Endodermal cell (in vitro differentiated cells): ENCODE results near the gene MAPK8IP3. TPM values are rescaled to one million over a fixed set of nuclear protein-coding genes. Genes with fewer than 3 reads are reported as not detected.
"Not testable (repeated sequence)": the region's sequence is repeated elsewhere in the genome, so short reads cannot be mapped to it uniquely, and the experiment has no call there.

ENCODE experiments used
- DNase-seq: peaks from one replicate; pipeline ENCODE4 v3.0.0-alpha.2; 2017
- H3K27ac ChIP-seq: 2 replicates; pipeline ENCODE4 v1.5.1; 2013; ENCODE audit warnings: mild to moderate bottlenecking, low read depth, low read length, moderate library complexity
- H3K27me3 ChIP-seq: 2 replicates; pipeline ENCODE4 v1.6.1; 2013; ENCODE audit warnings: mild to moderate bottlenecking, low read length, moderate library complexity; ENCODE audit not compliant: insufficient read depth, control insufficient read depth, poor library complexity, severe bottlenecking
- H3K36me3 ChIP-seq: 2 replicates; pipeline ENCODE4 v1.7.0; 2013; ENCODE audit warnings: mild to moderate bottlenecking, low read length, moderate library complexity; ENCODE audit not compliant: control insufficient read depth, insufficient read depth
- H3K4me1 ChIP-seq: one replicate; pipeline ENCODE4 v1.7.0; 2013; ENCODE audit warnings: low read length; ENCODE audit not compliant: control insufficient read depth, insufficient read depth
- H3K4me3 ChIP-seq: 2 replicates; pipeline ENCODE4 v1.5.1; 2013; ENCODE audit warnings: mild to moderate bottlenecking, low read length, moderate library complexity
- H3K9ac ChIP-seq: 2 replicates; pipeline ENCODE4 v1.6.1; 2013; ENCODE audit warnings: mild to moderate bottlenecking, low read length, moderate library complexity; ENCODE audit not compliant: poor library complexity, severe bottlenecking; ENCODE audit errors: extremely low read depth
- H3K9me3 ChIP-seq: 2 replicates; pipeline ENCODE4 v1.6.1; 2013; ENCODE audit warnings: mild to moderate bottlenecking, low read length, moderate library complexity; ENCODE audit not compliant: control insufficient read depth
- H3K27ac Mint-ChIP-seq: 2 replicates; pipeline ENCODE4 v1.8.0; 2020; ENCODE audit warnings: mixed read lengths
- H3K27me3 Mint-ChIP-seq: 2 replicates; pipeline ENCODE4 v1.8.0; 2021; ENCODE audit warnings: mild to moderate bottlenecking, mixed read lengths; ENCODE audit not compliant: insufficient read depth
- H3K36me3 Mint-ChIP-seq: 2 replicates; pipeline ENCODE4 v1.8.0; 2020; ENCODE audit warnings: low read depth, mixed read lengths
- H3K4me1 Mint-ChIP-seq: 2 replicates; pipeline ENCODE4 v1.8.0; 2020; ENCODE audit warnings: mixed read lengths
- H3K4me3 Mint-ChIP-seq: 2 replicates; pipeline ENCODE4 v1.8.0; 2020; ENCODE audit warnings: mild to moderate bottlenecking, moderate library complexity, mixed read lengths
- H3K9me3 Mint-ChIP-seq: 2 replicates; pipeline ENCODE4 v1.8.0; 2020; ENCODE audit warnings: mild to moderate bottlenecking, mixed read lengths
- WGBS, 2 experiments: methylation state at CpG; one replicate each; pipeline versions ENCODE4 v1.1.5 to v1.1.7; 2013; ENCODE audit warnings: missing lambda C conversion rate in 2 of 2, mixed read lengths in 1 of 2; ENCODE audit not compliant: insufficient coverage in 1 of 2, insufficient read length in 1 of 2; 5-methylcytosine and 5-hydroxymethylcytosine counted together
- total RNA-seq, 2 donors: library from RNA; stranded (reverse); fragmentation: NEBNext Ultra II Directional in 1 of 2; extraction: Animal tissue kit (Norgen Biotek cat#: 25700) in 1 of 2; gene quantifications; 2 replicates in 1 of 2; 3 replicates in 1 of 2; pipeline ENCODE4 v1.2.1, GENCODE V29; 2021
- TF ChIP-seq, protein P1 (sequence below): fragments of 200-600 bp; sonication (generic); conservative IDR thresholded peaks from 2 replicates; pipeline ENCODE4 v1.5.0; 2021; ENCODE audit warnings: antibody characterized with exemption, mild to moderate bottlenecking

MAPK8IP3 gene
- total RNA-seq, 2 donors from 2014 or later = 76.0 to 84.0 TPM

DNA sequence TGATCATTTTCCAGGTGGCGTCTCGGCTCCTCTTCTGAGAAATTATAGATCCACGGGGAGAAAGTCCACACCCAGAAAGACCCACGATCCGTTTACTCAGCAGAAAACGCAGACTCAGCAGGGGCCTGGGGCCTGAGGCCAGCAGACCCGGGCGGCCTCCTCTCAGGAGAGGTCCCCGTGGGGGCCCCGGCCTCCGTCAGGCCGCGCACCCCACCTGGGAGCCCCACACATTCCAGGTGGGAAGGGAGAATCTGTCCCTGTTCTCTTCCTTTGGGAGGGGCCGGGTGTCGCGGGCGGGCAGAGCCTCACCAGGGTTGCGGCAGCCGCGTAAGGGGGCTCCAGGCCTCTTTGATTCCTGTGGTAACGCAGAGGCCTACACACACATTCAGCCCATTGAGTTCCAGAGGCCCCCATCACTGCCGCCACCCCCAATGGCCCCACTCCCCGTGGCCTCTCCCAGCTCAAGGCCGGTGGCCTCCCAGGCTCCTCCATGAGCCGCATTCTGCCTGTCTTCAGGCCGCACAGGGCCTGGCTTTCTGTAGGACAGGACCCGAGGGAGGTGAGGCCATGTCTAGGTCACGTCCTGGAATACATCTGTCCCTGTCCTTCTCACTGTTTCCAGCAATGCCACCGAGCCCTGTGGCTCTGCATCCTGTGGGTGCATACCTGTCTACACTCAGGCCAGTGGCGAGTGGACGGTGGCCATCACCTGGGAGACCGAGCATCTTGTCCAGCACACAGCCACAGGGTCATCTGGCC, 89.1 kb downstream of the MAPK8IP3 start:
- no peaks in the 10 kb centered on the region for H3K27me3 ChIP-seq
- H3K4me3 ChIP-seq = no peak overlapping the region
- WGBS, 2 experiments = 93 to 95% methylated on average over 18 to 32 of the region's 32 CpGs
- H3K36me3 Mint-ChIP-seq = peaks cover 25% of the 10 kb centered on the region
- H3K9ac ChIP-seq = no peak overlapping the region
- no peaks in the 10 kb centered on the region for H3K4me1 ChIP-seq
- H3K27ac Mint-ChIP-seq = no peak overlapping the region
- DNase-seq = no peak
- H3K9me3 ChIP-seq = peaks cover 26% of the 10 kb centered on the region
- H3K27ac ChIP-seq = no peak overlapping the region
- no peaks in the 10 kb centered on the region for H3K36me3 ChIP-seq
- H3K27me3 Mint-ChIP-seq = no peaks in the 10 kb centered on the region
- no peak overlapping the region for H3K4me3 Mint-ChIP-seq
- TF ChIP-seq, protein P1, sequence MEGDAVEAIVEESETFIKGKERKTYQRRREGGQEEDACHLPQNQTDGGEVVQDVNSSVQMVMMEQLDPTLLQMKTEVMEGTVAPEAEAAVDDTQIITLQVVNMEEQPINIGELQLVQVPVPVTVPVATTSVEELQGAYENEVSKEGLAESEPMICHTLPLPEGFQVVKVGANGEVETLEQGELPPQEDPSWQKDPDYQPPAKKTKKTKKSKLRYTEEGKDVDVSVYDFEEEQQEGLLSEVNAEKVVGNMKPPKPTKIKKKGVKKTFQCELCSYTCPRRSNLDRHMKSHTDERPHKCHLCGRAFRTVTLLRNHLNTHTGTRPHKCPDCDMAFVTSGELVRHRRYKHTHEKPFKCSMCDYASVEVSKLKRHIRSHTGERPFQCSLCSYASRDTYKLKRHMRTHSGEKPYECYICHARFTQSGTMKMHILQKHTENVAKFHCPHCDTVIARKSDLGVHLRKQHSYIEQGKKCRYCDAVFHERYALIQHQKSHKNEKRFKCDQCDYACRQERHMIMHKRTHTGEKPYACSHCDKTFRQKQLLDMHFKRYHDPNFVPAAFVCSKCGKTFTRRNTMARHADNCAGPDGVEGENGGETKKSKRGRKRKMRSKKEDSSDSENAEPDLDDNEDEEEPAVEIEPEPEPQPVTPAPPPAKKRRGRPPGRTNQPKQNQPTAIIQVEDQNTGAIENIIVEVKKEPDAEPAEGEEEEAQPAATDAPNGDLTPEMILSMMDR = no peak
- no peaks in the 10 kb centered on the region for H3K4me1 Mint-ChIP-seq
- peaks cover 41% of the 10 kb centered on the region for H3K9me3 Mint-ChIP-seq

- H3K36me3 ChIP-seq, H3K4me1 ChIP-seq, H3K4me3 Mint-ChIP-seq, DNase-seq, H3K9ac ChIP-seq, H3K4me3 ChIP-seq, H3K27me3 Mint-ChIP-seq, H3K4me1 Mint-ChIP-seq, H3K27me3 ChIP-seq, H3K27ac Mint-ChIP-seq, H3K27ac ChIP-seq: not testable (repeated sequence)
- Mint-ChIP-seq H3K9me3 (peaks cover 64% of the 10 kb centered on the region), H3K36me3 (peaks cover 36% of the 10 kb centered on the region)
- WGBS, 2 experiments = 69 to 89% methylated on average over 3 to 4 of the region's 5 CpGs
- H3K9me3 ChIP-seq = peaks cover 26% of the 10 kb centered on the region
These were observed 93.3 kb downstream of the MAPK8IP3 start for GRCh38 chr16:1799263-1799662.

DNA sequence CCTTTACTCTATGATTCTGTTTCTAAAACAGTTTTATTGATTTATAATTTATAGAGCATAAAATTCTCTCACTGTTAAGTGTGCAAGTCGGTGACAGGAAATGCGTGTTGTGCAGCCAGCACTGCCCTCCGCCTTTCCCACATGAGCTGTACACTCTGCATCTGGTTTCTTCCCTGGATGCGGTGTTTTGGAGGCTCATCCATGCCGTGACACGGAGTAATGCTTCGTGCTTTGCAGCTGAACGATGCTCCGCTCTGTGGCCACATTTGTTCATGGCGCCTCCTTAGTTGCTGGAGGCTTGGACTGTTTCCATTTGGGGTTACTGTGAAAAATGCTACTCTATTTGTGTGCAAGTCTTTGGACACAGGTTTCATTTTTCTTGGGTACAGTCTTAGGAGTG, 94.7 kb downstream of the MAPK8IP3 start:
- Histone ChIP-seq H3K4me3 (no peak overlapping the region), H3K27me3 (no peaks in the 10 kb centered on the region), H3K36me3 (no peaks in the 10 kb centered on the region), H3K4me1 (no peaks in the 10 kb centered on the region), H3K27ac (no peak overlapping the region), H3K9ac (no peak overlapping the region), H3K9me3 (peaks cover 26% of the 10 kb centered on the region)
- Mint-ChIP-seq H3K36me3 (peaks cover 42% of the 10 kb centered on the region), H3K27ac (no peak overlapping the region), H3K9me3 (peaks cover 68% of the 10 kb centered on the region), H3K27me3 (no peaks in the 10 kb centered on the region), H3K4me3 (no peak overlapping the region), H3K4me1 (no peaks in the 10 kb centered on the region)
- no peak for DNase-seq
- 81 to 88% methylated on average over 10 of the region's 10 CpGs for WGBS, 2 experiments
- TF ChIP-seq, protein P1 = no peak
